ENCODE results near the gene C18orf32.

GRCh38 chr18:49431165-49431962 lies 55.7 kb downstream of the C18orf32 start:
- TF ChIP-seq CTCF (IDR thresholded peaks at IDR 0.05) = no peak
- no peak for TF ChIP-seq POLR2AphosphoS5 (IDR thresholded peaks at IDR 0.05; ENCODE audit: insufficient read depth in 1 of 2, low read depth in 1 of 2)
- TF ChIP-seq POLR2A (IDR thresholded peaks at IDR 0.05) = no peak
